Ishikawa (cell line): ENCODE data around the gene ROBO1.

Experiments used
- CEBPB ChIP-seq: IDR thresholded peaks from 2 replicates; pipeline ENCODE4 v1.6.1; 2012
- CREB1 ChIP-seq: IDR thresholded peaks from 2 replicates; pipeline ENCODE4 v1.6.1; 2012; ENCODE audit warnings: low read depth
- EGR1 ChIP-seq: IDR thresholded peaks from 2 replicates; pipeline ENCODE4 v1.6.1; 2012
- EP300 ChIP-seq: IDR thresholded peaks from 2 replicates; pipeline ENCODE4 v1.6.1; 2012; ENCODE audit warnings: borderline replicate concordance
- FOXM1 ChIP-seq: IDR thresholded peaks from 2 replicates; pipeline ENCODE4 v1.6.1; 2012; ENCODE audit warnings: low read depth, borderline replicate concordance
- NFIC ChIP-seq: IDR thresholded peaks from 2 replicates; pipeline ENCODE4 v1.6.1; 2012
- RAD21 ChIP-seq: IDR thresholded peaks from 2 replicates; pipeline ENCODE4 v1.6.1; 2012; ENCODE audit warnings: low read depth
- TAF1 ChIP-seq: IDR thresholded peaks from 2 replicates; pipeline ENCODE4 v1.6.1; 2012; ENCODE audit warnings: low read depth, mild to moderate bottlenecking
- TCF12 ChIP-seq: IDR thresholded peaks from 2 replicates; pipeline ENCODE4 v1.6.1; 2012; ENCODE audit warnings: low read depth
- TEAD4 ChIP-seq: IDR thresholded peaks from 2 replicates; pipeline ENCODE4 v1.6.1; 2012
- USF1 ChIP-seq: IDR thresholded peaks from 2 replicates; pipeline ENCODE4 v1.6.1; 2012
- YY1 ChIP-seq: IDR thresholded peaks from 2 replicates; pipeline ENCODE4 v1.6.1; 2012; ENCODE audit warnings: low read depth
- ZBTB7A ChIP-seq: IDR thresholded peaks from 2 replicates; pipeline ENCODE4 v1.6.1; 2012; ENCODE audit warnings: low read depth
- TF ChIP-seq, protein P1 (sequence below): IDR thresholded peaks from 2 replicates; pipeline ENCODE4 v1.6.1; 2012
- TF ChIP-seq, protein P2 (sequence below): IDR thresholded peaks from 2 replicates; pipeline ENCODE4 v1.6.1; 2012; ENCODE audit warnings: low read depth, mild to moderate bottlenecking

Gene ROBO1

DNA sequence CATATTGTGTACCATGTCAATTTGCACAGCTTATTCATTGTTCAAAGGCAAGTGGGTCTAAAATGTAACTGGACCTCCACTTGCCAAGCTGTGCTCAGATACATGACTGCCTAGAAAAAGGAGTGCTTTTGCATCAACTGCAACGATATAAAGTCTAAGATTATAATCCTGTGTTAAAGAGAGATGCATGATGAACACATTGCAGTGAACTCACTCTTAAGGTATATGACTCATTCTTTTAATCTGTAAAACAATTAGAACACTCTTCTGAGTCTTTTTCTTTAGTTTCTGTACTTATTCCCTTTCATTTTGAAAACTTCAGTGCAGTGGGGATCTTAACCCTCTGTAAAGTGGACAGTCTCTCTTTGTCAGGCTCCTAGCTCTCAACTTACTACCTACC lies 982.8 kb downstream of the ROBO1 start:
- no peak for TF ChIP-seq ZBTB7A
- TF ChIP-seq CEBPB = no peak
- TF ChIP-seq USF1 = no peak
- no peak for TF ChIP-seq EP300
- TF ChIP-seq TAF1 = no peak
- no peak for TF ChIP-seq NFIC
- TF ChIP-seq, protein P1, sequence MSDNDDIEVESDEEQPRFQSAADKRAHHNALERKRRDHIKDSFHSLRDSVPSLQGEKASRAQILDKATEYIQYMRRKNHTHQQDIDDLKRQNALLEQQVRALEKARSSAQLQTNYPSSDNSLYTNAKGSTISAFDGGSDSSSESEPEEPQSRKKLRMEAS = no peak
- TF ChIP-seq CREB1 = no peak
- no peak for TF ChIP-seq RAD21
- TF ChIP-seq FOXM1 = no peak
- no peak for TF ChIP-seq TEAD4

DNA sequence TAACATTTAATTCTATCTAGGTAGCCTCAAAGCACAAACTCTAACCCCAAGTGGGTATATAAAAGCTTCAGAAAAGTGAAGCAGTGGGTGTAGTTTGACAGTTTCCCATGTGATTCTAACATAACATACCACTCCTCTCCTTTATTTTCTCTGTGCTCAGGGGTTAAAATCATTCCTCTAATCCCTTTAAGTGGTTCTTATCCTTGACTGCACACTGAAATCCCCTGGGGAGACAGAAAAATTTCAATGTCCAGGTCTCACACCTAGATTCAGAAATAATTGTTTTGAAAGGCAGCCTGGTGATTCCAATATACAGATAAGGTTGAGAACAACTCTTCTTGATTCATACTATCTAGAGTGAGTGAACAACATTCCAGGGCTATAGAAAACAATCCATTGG lies 986.4 kb downstream of the ROBO1 start:
- TF ChIP-seq TCF12 (no peak), YY1 (no peak), ZBTB7A (no peak), RAD21 (no peak), EGR1 (no peak), CEBPB (no peak), TEAD4 (no peak), NFIC (no peak)
- TF ChIP-seq, protein P1 = no peak
- TF ChIP-seq, protein P2, sequence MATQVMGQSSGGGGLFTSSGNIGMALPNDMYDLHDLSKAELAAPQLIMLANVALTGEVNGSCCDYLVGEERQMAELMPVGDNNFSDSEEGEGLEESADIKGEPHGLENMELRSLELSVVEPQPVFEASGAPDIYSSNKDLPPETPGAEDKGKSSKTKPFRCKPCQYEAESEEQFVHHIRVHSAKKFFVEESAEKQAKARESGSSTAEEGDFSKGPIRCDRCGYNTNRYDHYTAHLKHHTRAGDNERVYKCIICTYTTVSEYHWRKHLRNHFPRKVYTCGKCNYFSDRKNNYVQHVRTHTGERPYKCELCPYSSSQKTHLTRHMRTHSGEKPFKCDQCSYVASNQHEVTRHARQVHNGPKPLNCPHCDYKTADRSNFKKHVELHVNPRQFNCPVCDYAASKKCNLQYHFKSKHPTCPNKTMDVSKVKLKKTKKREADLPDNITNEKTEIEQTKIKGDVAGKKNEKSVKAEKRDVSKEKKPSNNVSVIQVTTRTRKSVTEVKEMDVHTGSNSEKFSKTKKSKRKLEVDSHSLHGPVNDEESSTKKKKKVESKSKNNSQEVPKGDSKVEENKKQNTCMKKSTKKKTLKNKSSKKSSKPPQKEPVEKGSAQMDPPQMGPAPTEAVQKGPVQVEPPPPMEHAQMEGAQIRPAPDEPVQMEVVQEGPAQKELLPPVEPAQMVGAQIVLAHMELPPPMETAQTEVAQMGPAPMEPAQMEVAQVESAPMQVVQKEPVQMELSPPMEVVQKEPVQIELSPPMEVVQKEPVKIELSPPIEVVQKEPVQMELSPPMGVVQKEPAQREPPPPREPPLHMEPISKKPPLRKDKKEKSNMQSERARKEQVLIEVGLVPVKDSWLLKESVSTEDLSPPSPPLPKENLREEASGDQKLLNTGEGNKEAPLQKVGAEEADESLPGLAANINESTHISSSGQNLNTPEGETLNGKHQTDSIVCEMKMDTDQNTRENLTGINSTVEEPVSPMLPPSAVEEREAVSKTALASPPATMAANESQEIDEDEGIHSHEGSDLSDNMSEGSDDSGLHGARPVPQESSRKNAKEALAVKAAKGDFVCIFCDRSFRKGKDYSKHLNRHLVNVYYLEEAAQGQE = no peak

DNA sequence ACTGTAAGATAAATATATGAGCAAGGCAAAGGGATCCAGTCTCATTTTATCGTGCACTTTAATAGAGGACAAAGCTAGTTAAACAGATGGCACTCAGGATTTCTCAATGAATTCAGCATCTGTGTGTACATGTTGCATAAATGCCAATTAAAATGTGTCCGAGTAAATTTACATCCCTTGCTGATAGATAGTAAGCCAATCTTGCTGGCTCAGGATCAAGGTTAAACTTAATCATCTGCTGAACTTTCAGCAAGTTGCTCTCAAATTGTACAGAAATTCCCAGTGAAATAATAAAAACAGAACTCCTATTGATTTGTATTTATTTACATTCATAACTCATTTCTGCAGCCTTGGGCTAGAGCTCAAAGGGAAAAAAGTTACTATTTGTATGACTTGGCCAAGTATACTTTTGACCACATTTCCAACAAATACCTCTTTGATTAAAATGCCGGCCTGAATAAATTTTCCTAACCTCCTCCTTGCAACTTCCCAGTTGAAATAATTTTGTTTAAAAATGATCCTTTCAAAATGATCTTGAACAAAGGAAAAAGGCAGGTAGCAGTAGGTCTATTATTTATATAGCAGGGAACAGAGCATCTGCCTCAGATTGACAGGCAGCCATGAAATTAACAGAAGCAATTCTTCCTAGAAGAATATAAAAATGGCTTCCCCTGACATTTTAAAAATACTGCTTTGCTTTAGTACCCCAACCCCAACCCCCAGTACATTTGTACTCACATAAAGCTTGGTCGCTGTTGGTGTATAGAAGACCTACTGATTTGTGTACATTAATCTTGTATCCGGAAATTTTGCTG lies 1001.9 kb downstream of the ROBO1 start:
- TF ChIP-seq NFIC = no peak
- TF ChIP-seq TEAD4 = no peak
- TF ChIP-seq ZBTB7A = no peak
- TF ChIP-seq YY1 = no peak
- TF ChIP-seq USF1 = no peak
- TF ChIP-seq, protein P1 = no peak
- TF ChIP-seq TCF12 = no peak
- TF ChIP-seq, protein P2 = no peak
- TF ChIP-seq FOXM1 = no peak
- TF ChIP-seq CREB1 = no peak
- no peak for TF ChIP-seq RAD21
- no peak for TF ChIP-seq EGR1
- no peak for TF ChIP-seq TAF1
- no peak for TF ChIP-seq EP300
- TF ChIP-seq CEBPB = no peak

GRCh38 chr3:78764634-78765033 lies 1003.2 kb downstream of the ROBO1 start:
- TF ChIP-seq, protein P1 = no peak
- TF ChIP-seq EP300 = no peak
- TF ChIP-seq TAF1 = no peak
- no peak for TF ChIP-seq NFIC
- no peak for TF ChIP-seq RAD21
- no peak for TF ChIP-seq TEAD4
- TF ChIP-seq EGR1 = no peak
- no peak for TF ChIP-seq CREB1
- no peak for TF ChIP-seq FOXM1

GRCh38 chr3:78762121-78762520 lies 1005.7 kb downstream of the ROBO1 start:
- TF ChIP-seq RAD21 = no peak
- TF ChIP-seq CREB1 = no peak
- no peak for TF ChIP-seq TEAD4
- no peak for TF ChIP-seq NFIC
- no peak for TF ChIP-seq FOXM1
- no peak for TF ChIP-seq TAF1
- TF ChIP-seq, protein P2 = no peak
- no peak for TF ChIP-seq ZBTB7A
- no peak for TF ChIP-seq YY1
- no peak for TF ChIP-seq EGR1
- TF ChIP-seq USF1 = no peak
- TF ChIP-seq, protein P1 = no peak
- no peak for TF ChIP-seq EP300
